Effector memory CD8-positive, alpha-beta T cell (primary cell): ENCODE results near the gene FGR.
A peak's percentile ranks its signal among the peaks of the same experiment; 100 is the strongest.
"Not testable (repeated sequence)": the region's sequence is repeated elsewhere in the genome, so short reads cannot be mapped to it uniquely, and the experiment has no call there.

Experiments
- ATAC-seq: fragments of 150-1000 bp; cut with Tn5 transposase; replicated peaks from 2 replicates; pipeline ENCODE4 v1.10.0; 2021; ENCODE audit warnings: mild to moderate bottlenecking, moderate library complexity
- DNase-seq, 3 experiments: peaks; one replicate each; pipeline ENCODE4 v3.0.0; 2021
- H3K27ac Mint-ChIP-seq, 2 donors: one replicate each; pipeline ENCODE4 v1.8.0; 2022; ENCODE audit warnings: mild to moderate bottlenecking in 2 of 2, mixed read lengths in 2 of 2, moderate library complexity in 2 of 2
- H3K27me3 Mint-ChIP-seq, 2 donors: one replicate each; pipeline ENCODE4 v1.8.0; 2022; ENCODE audit warnings: mixed read lengths in 2 of 2
- H3K36me3 Mint-ChIP-seq: one replicate; pipeline ENCODE4 v1.8.0; 2022; ENCODE audit warnings: mild to moderate bottlenecking, moderate library complexity, mixed read lengths; ENCODE audit not compliant: insufficient read depth
- H3K4me1 Mint-ChIP-seq, 2 donors: one replicate each; pipeline ENCODE4 v1.8.0; 2022; ENCODE audit warnings: low read depth in 2 of 2, mixed read lengths in 2 of 2
- H3K4me3 Mint-ChIP-seq, 2 donors: one replicate each; pipeline ENCODE4 v1.8.0; 2022; ENCODE audit warnings: mild to moderate bottlenecking in 2 of 2, mixed read lengths in 2 of 2, moderate library complexity in 2 of 2
- H3K9me3 Mint-ChIP-seq, 2 donors: one replicate each; pipeline ENCODE4 v1.8.0; 2022; ENCODE audit warnings: mixed read lengths in 2 of 2
- total RNA-seq, 9 experiments: gene quantifications; one replicate each; lab custom pipeline; 2026; lab: John Stamatoyannopoulos, UW

The FGR gene
- 0.39 to 111 (median 2.1) reads per million in 9 experiments for total RNA-seq

DNA sequence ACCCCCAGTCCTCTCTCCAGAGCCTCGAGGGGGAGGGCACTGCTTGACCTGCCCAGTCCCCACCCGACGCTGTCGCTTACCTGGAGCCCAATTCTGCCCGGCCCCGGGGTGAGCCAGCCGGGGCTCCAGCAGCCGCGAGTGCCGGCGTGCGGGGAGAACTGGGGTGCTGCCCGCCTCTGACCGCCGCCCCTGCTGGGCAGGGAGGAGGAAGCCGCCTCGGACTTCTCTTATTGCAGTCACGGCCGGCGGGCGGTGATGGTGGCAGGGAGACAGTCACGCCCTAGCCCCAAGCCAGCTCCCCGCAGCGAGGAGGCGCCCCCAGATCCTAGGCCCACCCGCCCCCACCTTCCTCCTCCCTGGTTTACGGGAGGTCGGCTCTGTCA, at the start of gene FGR:
FGR (minus strand) TSS at position 201 of the 383 bp plus-strand sequence. CDS start 11,269 bp downstream, outside the sequence.
- H3K27ac Mint-ChIP-seq, result peak within 1 kb of the TSS; percentile 87 to 95
- H3K4me1 Mint-ChIP-seq, result peaks cover 51 to 53% of the 10 kb centered on the region in 2 donors
- peak within 1 kb of the TSS; percentile 78 to 79 for H3K4me3 Mint-ChIP-seq
- H3K9me3 Mint-ChIP-seq, result no peaks in the 10 kb centered on the region
- no peak for DNase-seq
- no peak for ATAC-seq
- peaks cover 21% of the 10 kb centered on the region for H3K36me3 Mint-ChIP-seq
- H3K27me3 Mint-ChIP-seq, result no peaks in the 10 kb centered on the region

DNA sequence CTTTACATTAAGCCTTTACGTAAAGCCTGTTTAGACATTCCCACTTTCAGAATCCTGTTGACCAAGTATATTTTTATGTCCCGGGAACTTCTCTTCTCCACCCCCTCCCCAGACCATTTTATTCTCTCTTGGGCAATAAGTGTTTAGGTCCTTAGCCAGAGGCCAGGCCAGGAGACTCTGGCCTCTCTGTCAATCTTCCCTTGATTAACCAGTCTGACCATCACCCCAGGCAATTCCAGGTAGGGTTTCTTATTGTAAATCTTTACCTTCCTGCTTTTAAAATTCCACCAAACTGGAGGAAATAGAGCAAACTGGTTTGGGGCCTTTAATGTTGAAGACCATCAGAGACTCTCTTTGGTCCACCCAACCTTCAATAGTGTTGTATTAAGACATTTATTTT, 49.2 kb upstream of the FGR start:
- H3K9me3 Mint-ChIP-seq, result peaks cover 5 to 18% of the 10 kb centered on the region in 2 donors
- DNase-seq, result no peak
- no peak for ATAC-seq
- no peak overlapping the region for H3K4me3 Mint-ChIP-seq
- H3K27ac Mint-ChIP-seq, result no peak overlapping the region
- H3K27me3 Mint-ChIP-seq, result peaks cover 9 to 30% of the 10 kb centered on the region in 2 donors
- peaks cover 0 to 1% of the 10 kb centered on the region in 2 donors for H3K4me1 Mint-ChIP-seq
- H3K36me3 Mint-ChIP-seq, result peaks cover 5% of the 10 kb centered on the region

DNA sequence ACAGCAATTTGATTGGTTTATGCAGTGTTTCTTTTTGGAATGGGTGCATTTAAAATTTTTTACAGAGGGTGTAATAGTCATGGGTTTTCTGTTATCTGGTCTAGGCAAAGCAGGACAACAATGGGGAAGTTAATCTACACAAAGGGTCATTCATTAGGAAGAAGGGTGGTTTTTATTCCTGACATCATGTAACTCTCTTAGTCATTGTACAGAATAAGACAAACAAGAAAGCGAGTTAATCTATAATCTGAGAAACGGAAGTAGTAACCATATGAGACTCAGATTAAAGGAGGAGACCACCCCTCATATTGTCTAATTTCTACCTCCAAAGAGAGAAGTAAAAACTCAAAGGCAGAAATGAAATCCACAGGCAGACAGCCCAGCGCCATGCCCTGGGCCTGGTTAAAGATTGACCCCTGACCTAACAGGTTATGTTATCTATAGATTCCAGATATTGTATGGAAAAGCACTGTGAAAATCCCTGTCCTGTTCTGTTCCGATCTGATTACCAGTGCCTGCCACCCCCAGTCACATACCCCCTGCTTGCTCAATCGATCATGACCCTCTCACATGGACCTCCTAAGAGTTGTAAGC, 47.5 kb upstream of the FGR start:
- no peak overlapping the region for H3K4me3 Mint-ChIP-seq
- H3K27ac Mint-ChIP-seq, result no peak overlapping the region
- H3K4me1 Mint-ChIP-seq, result no peaks in the 10 kb centered on the region
- peaks cover 5 to 18% of the 10 kb centered on the region in 2 donors for H3K9me3 Mint-ChIP-seq
- no peak for DNase-seq
- peaks cover 9 to 30% of the 10 kb centered on the region in 2 donors for H3K27me3 Mint-ChIP-seq
- no peak for ATAC-seq
- H3K36me3 Mint-ChIP-seq, result peaks cover 5% of the 10 kb centered on the region

DNA sequence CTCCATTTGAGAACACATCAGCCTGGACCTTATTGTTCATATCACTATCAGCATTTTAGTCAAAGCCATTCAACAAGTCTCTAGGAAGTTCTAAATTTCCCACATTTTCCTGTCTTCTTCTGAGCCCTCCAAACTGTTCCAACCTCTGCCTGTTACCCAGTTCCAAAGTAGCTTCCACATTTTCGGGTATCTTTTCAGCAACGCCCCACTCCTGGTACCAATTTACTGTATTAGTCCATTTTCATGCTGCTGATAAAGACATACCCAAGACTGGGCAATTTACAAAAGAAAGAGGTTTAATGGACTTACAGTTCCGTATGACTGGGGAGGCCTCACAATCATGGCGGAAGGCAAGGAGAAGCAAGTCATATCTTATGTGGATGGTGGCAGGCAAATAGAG, 46.6 kb upstream of the FGR start:
- DNase-seq, ATAC-seq, H3K36me3 Mint-ChIP-seq, H3K4me3 Mint-ChIP-seq, H3K4me1 Mint-ChIP-seq, H3K27ac Mint-ChIP-seq: not testable (repeated sequence)
- peaks cover 5 to 18% of the 10 kb centered on the region in 2 donors for H3K9me3 Mint-ChIP-seq
- peaks cover 9 to 30% of the 10 kb centered on the region in 2 donors for H3K27me3 Mint-ChIP-seq

DNA sequence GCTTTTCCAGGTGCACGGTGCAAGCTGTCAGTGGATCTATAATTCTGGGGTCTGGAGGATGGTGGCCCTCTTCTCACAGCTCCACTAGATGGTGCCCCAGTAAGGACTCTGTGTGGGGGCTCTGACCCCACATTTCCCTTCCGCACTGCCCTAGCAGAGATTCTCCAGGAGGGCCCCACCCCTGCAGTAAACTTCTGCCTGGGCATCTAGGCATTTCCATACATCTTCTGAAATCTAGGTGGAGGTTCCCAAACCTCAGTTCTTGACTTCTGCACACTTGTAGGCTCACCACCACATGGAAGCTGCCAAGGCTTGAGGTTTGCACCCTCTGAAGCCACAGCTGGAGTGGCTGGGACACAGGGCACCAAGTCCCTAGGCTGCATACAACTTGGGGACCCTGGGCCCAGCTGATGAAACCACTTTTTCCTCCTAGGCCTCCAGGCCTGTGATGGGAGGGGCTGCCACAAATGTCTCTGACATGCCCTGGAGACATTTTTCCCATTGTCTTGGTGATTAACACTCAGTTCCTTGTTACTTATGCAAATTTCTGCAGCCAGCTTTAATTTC, 45.3 kb upstream of the FGR start:
- peaks cover 5 to 18% of the 10 kb centered on the region in 2 donors for H3K9me3 Mint-ChIP-seq
- not testable (repeated sequence) for DNase-seq, H3K27ac Mint-ChIP-seq, ATAC-seq, H3K36me3 Mint-ChIP-seq, H3K4me1 Mint-ChIP-seq, H3K4me3 Mint-ChIP-seq
- peaks cover 5 to 17% of the 10 kb centered on the region in 2 donors for H3K27me3 Mint-ChIP-seq

DNA sequence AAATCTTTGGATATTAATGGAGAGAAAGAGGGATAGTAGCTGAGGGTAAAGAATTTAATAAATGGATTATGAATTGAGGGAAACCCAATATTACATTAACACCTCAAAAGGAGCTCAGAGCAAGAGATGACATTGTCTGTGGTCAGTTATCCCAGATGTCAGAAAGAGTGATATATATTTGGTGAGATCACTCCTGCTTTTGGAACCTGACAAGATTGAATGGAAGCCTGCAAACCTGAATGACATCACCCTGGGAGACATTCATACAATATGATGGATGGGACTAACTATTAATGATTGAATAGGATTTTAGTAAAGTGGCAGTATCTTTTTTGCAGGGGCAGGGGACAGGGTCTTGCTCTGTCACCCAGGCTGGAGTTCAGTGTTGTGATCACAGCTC, 43.8 kb upstream of the FGR start:
- no peaks in the 10 kb centered on the region for H3K4me1 Mint-ChIP-seq
- ATAC-seq (no peak), DNase-seq (no peak)
- H3K27me3 Mint-ChIP-seq, result peaks cover 0 to 7% of the 10 kb centered on the region in 2 donors
- no peak overlapping the region for H3K4me3 Mint-ChIP-seq
- H3K36me3 Mint-ChIP-seq, result peaks cover 5% of the 10 kb centered on the region
- peaks cover 5 to 18% of the 10 kb centered on the region in 2 donors for H3K9me3 Mint-ChIP-seq
- H3K27ac Mint-ChIP-seq, result no peak overlapping the region

DNA sequence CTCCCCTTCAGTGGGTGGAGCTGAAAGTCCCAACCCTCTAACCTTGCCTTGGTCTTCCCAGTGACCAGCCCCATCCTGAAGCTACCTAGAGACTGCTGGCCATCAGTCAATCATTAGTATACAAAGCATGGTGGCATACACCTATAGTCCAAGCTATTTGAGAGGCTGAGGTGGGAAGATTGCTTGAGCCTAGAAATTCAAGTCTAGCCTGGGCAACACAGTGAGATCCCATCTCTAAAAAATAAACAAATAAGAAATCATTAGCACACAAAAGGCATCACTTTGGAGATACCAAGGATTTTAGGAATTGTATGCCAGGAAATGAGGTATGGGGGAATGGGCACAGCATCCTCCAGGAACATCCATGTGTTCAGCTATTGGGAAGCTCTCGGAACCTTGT, 41.4 kb upstream of the FGR start:
- no peak overlapping the region for H3K4me3 Mint-ChIP-seq
- ATAC-seq, result no peak
- H3K9me3 Mint-ChIP-seq, result peaks cover 2% of the 10 kb centered on the region in 2 donors

DNA sequence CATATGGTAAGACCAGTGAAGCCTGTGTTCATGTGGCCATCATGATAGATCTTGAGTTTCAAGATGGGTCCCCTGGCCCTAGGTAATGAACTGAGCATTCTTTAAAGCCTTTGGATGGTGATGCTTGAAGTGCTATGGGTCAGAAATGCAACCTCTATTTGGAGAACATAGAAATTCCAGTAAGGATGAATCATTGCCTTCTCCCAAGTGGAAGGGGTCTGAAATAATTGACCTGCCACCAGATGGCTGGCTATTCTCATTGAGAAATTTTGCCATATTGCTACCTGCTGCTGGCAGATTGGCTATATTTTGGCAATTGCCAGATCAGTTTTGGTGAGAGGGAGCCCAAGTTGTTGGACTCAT, 37.7 kb upstream of the FGR start:
- Mint-ChIP-seq H3K9me3 (no peaks in the 10 kb centered on the region), H3K4me3 (peak overlapping the region; percentile 85 to 92), H3K4me1 (peaks cover 22 to 33% of the 10 kb centered on the region in 2 donors), H3K27me3 (no peaks in the 10 kb centered on the region), H3K27ac (peak overlapping the region; percentile 93 to 97), H3K36me3 (peaks cover 6% of the 10 kb centered on the region)
- no peak for DNase-seq
- no peak for ATAC-seq

More for the DNA sequence above, 41.4 kb upstream of the FGR start:
- Mint-ChIP-seq H3K36me3 (peaks cover 1% of the 10 kb centered on the region), H3K27me3 (no peaks in the 10 kb centered on the region), H3K27ac (no peak overlapping the region), H3K4me1 (peaks cover 11 to 12% of the 10 kb centered on the region in 2 donors)
- no peak for DNase-seq

DNA sequence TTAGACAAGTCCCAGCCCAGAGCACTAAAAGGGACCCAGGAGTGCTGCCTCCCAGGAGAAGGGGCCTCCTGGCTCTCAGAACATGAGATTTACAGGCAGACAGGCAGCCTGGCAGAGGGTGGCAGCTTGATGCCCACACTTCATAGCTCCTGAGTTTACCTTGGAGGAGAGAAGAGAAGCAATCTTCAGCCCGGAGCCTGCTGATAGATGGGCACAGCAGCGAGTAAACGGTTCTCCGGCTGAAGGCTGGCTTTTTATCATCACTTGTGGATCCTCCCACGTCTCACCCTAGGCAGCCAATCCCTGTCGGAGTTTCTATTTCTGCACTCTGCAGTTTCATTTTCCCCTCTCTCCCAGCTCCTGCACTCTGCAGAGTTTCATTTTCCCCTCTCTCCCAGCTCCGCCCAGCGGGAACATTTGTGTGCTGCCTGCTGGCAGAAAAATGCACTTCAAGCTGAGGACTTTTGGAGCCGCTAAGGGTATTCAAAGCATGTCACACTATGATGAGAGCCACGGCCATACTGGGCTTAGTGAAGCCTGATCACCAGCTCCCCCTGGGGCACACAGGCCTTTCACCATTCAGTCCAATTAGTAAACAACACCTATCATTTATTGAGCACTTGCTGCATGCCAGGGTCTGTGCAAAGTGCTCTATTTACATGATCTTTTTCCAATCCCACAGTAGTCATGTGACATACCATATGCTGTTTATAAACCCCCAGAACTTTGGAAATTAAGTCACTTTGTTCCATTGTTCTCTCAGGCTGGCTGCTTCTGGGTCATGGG, 37.2 kb upstream of the FGR start, which contains the start of gene IFI6:
IFI6 (minus strand) TSS at position 229 of the 786 bp plus-strand sequence. CDS start 2,878 bp downstream, outside the sequence.
- peaks cover 6% of the 10 kb centered on the region for H3K36me3 Mint-ChIP-seq
- H3K27me3 Mint-ChIP-seq, result no peaks in the 10 kb centered on the region
- peak within 1 kb of the TSS; percentile 93 to 97 for H3K27ac Mint-ChIP-seq
- H3K9me3 Mint-ChIP-seq, result no peaks in the 10 kb centered on the region
- DNase-seq, result peak; percentile 64 to 75 (median 64)
- ATAC-seq, result peak; percentile 89
- peaks cover 22 to 33% of the 10 kb centered on the region in 2 donors for H3K4me1 Mint-ChIP-seq
- peak within 1 kb of the TSS; percentile 85 to 92 for H3K4me3 Mint-ChIP-seq

DNA sequence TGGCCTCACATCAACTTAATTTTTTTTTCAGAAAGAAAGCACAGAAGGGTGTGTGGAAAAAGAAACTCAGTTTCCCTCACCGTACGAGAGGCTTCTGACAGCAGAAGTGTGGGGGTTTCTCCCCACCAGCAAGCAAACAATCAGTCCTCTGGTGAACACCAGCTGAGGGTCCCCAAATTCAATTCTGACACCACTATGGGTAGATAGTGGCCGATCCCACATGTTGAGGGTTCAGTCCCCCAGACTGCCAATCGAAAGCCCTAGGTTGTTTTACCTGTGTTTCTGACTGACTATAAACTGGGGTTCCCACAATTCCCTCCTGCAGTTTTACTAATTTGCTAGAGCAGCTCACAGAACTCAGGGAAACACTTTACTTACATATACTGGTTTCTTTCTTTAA, 34.9 kb upstream of the FGR start:
- Mint-ChIP-seq H3K4me3 (peak overlapping the region; percentile 69 to 80), H3K9me3 (no peaks in the 10 kb centered on the region), H3K36me3 (peaks cover 13% of the 10 kb centered on the region), H3K4me1 (peaks cover 22 to 33% of the 10 kb centered on the region in 2 donors), H3K27ac (peak overlapping the region; percentile 32 to 69), H3K27me3 (no peaks in the 10 kb centered on the region)
- ATAC-seq (no peak), DNase-seq (no peak)

DNA sequence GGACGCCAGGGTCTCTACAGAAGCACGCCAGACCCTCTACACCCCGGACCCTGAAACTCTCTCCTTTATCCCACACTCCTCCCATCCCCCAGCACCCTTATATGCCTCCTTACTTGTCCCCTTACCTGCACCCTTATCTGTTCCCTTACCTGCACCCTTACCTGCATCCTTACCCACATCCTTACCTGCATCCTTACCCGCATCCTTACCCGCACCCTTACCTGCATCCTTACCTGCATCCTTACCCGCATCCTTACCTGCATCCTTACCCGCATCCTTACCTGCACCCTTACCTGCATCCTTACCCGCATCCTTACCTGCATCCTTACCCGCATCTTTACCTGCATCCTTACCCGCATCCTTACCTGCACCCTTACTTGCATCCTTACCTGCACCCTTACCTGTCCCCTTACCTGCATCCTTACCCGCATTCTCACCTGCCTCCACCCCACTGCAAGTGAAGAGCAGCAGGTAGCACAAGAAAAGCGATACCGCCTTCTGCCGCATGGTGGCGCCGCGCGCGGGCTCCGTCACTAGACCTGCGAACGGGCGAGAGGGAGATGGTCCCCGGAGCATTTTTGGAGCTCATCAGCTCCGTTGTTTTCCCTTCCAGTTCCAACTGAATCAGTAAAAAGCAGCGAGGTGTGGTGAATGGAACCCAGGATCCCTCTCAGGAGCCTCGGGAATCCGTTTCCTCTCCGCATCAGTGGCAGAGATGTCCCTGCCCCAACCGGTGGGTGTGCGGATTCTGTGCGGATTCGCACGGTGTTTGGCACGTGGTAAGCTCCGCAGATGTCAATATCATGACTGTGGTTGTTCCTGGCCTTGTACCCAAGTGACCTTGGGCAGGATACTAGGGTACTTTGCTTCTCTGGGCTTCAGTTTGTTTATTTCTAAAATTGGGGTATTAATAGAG, 34.1 kb upstream of the FGR start:
- Mint-ChIP-seq H3K9me3 (no peaks in the 10 kb centered on the region), H3K36me3 (peaks cover 13% of the 10 kb centered on the region), H3K27ac (peak overlapping the region; percentile 13 to 32), H3K27me3 (no peaks in the 10 kb centered on the region), H3K4me1 (peaks cover 22 to 33% of the 10 kb centered on the region in 2 donors), H3K4me3 (peak overlapping the region; percentile 69 to 80)
- ATAC-seq (peak; percentile 48), DNase-seq (peak; percentile 87 to 91 (median 88))

DNA sequence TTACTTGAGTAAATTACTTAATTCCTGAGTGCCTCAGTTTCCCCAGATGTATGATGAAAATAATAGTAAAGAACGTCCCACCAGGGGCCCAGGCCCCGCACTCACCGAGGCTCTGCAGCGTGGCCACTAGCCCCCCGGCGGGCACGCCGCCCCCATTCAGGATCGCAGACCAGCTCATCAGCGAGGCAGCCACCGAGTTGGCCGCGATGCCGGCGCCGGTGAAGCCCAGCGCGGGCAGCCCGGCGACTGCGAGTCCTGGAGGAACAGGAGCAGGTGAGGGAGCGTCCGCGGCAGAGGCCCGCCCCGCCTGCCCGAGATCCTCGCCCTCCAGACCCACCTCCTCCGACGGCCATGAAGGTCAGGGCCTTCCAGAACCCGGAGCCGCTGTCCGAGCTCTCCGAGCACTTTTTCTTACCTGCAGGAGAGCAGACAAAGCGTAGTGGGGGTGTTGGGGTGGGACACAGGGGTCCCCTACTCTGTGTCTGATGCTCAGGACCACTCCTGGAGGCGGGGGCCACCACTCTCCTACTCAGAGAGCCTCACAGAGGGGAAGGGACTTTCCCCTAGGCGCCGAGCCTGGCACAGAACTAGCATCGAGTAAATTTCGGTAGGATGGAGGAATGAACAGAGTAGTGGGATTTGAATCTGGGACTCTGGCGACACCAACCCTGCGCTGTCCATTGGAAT, 33.3 kb upstream of the FGR start:
- Mint-ChIP-seq H3K36me3 (peaks cover 13% of the 10 kb centered on the region), H3K4me3 (peak overlapping the region; percentile 69 to 80)
- no peak for ATAC-seq

More for the DNA sequence above, 33.3 kb upstream of the FGR start:
- no peaks in the 10 kb centered on the region for H3K9me3 Mint-ChIP-seq
- DNase-seq, result no peak
- H3K27me3 Mint-ChIP-seq, result no peaks in the 10 kb centered on the region
- peaks cover 24 to 35% of the 10 kb centered on the region in 2 donors for H3K4me1 Mint-ChIP-seq
- H3K27ac Mint-ChIP-seq, result no peak overlapping the region
